ENCODE measurements around the gene ARF3. TPM values are rescaled to one million over a fixed set of nuclear protein-coding genes. Genes with fewer than 3 reads are reported as not detected.
A peak's percentile ranks its signal among the peaks of the same experiment; 100 is the strongest.

ARF3 gene
- total RNA-seq, 1 experiment from 2014 or later = 224 TPM

GRCh38 chr12:48965298-48965838, 8.1 kb upstream of the ARF3 start:
- DNase-seq (ENCODE audit: low read depth, low spot score) (no peak), ATAC-seq (peak; percentile 69)
- Histone ChIP-seq H3K4me1 (ENCODE audit: control insufficient read depth, insufficient read depth, low read length) (peaks cover 17% of the 10 kb centered on the region), H3K27ac (ENCODE audit: low read length) (no peak overlapping the region), H3K36me3 (ENCODE audit: control insufficient read depth, insufficient read depth, low read length) (no peaks in the 10 kb centered on the region), H3K4me3 (ENCODE audit: low read depth in 2 of 2, low read length in 2 of 2) (no peak overlapping the region), H3K9me3 (ENCODE audit: control insufficient read depth, insufficient read depth, low read depth, low read length) (no peaks in the 10 kb centered on the region), H3K27me3 (ENCODE audit: control insufficient read depth, insufficient read depth, low read length) (no peaks in the 10 kb centered on the region)
- in situ Hi-C loops (cut with HindIII; ENCODE audit: low pct_unique_long_range_greater_than_20kb, low sequenced_read_pairs) (no loop called here), intact Hi-C loops (cut with micrococcal nuclease; ENCODE audit: unreplicated experiment) (no loop called here)
- TF ChIP-seq CTCF (IDR thresholded peaks at IDR 0.05) = peak; percentile 67
- TF ChIP-seq, protein P1, sequence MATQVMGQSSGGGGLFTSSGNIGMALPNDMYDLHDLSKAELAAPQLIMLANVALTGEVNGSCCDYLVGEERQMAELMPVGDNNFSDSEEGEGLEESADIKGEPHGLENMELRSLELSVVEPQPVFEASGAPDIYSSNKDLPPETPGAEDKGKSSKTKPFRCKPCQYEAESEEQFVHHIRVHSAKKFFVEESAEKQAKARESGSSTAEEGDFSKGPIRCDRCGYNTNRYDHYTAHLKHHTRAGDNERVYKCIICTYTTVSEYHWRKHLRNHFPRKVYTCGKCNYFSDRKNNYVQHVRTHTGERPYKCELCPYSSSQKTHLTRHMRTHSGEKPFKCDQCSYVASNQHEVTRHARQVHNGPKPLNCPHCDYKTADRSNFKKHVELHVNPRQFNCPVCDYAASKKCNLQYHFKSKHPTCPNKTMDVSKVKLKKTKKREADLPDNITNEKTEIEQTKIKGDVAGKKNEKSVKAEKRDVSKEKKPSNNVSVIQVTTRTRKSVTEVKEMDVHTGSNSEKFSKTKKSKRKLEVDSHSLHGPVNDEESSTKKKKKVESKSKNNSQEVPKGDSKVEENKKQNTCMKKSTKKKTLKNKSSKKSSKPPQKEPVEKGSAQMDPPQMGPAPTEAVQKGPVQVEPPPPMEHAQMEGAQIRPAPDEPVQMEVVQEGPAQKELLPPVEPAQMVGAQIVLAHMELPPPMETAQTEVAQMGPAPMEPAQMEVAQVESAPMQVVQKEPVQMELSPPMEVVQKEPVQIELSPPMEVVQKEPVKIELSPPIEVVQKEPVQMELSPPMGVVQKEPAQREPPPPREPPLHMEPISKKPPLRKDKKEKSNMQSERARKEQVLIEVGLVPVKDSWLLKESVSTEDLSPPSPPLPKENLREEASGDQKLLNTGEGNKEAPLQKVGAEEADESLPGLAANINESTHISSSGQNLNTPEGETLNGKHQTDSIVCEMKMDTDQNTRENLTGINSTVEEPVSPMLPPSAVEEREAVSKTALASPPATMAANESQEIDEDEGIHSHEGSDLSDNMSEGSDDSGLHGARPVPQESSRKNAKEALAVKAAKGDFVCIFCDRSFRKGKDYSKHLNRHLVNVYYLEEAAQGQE (IDR thresholded peaks at IDR 0.05; ENCODE audit: insufficient read depth in 1 of 2, low read depth in 2 of 2, low read length in 1 of 2) = no peak
- no peak for TF ChIP-seq TCF7L2 (IDR thresholded peaks at IDR 0.05; ENCODE audit: low read depth, low read length)
- ChIA-PET POLR2A (no interaction called here), CTCF (no interaction called here)
- BruUV-seq (replicated peaks) = no TSS peak

- Histone ChIP-seq H3K9me3 (ENCODE audit: control insufficient read depth, insufficient read depth, low read depth, low read length) (no peaks in the 10 kb centered on the region), H3K27me3 (ENCODE audit: control insufficient read depth, insufficient read depth, low read length) (no peaks in the 10 kb centered on the region), H3K4me3 (ENCODE audit: low read depth in 2 of 2, low read length in 2 of 2) (no peak overlapping the region), H3K4me1 (ENCODE audit: control insufficient read depth, insufficient read depth, low read length) (peaks cover 7% of the 10 kb centered on the region; the same call in 1 of the 2 replicates), H3K27ac (ENCODE audit: low read length) (no peak overlapping the region), H3K36me3 (ENCODE audit: control insufficient read depth, insufficient read depth, low read length) (no peaks in the 10 kb centered on the region)
- DNase-seq (ENCODE audit: low read depth, low spot score) (no peak), ATAC-seq (no peak)
- ChIA-PET POLR2A (interaction anchor here (0.6 kb wide), 1 partner anchor 126 kb away, joined by 3 read pairs; no protein-coding TSS in a partner anchor), CTCF (interaction anchor here (0.7 kb wide), 2 partner anchors 31 to 35 kb away, joined by 3 read pairs; no protein-coding TSS in a partner anchor)
- intact Hi-C loops (cut with micrococcal nuclease; ENCODE audit: unreplicated experiment) (no loop called here), in situ Hi-C loops (cut with HindIII; ENCODE audit: low pct_unique_long_range_greater_than_20kb, low sequenced_read_pairs) (no loop called here)
- no TSS peak for BruUV-seq (replicated peaks)
- no peak for TF ChIP-seq POLR2AphosphoS5 (IDR thresholded peaks at IDR 0.05; ENCODE audit: low read depth, low read length)
- TF ChIP-seq, protein P1 (IDR thresholded peaks at IDR 0.05; ENCODE audit: insufficient read depth in 1 of 2, low read depth in 2 of 2, low read length in 1 of 2) = no peak
- no peak for TF ChIP-seq CTCF (IDR thresholded peaks at IDR 0.05)
- no peak for TF ChIP-seq TCF7L2 (IDR thresholded peaks at IDR 0.05; ENCODE audit: low read depth, low read length)
- TF ChIP-seq SIN3A (IDR thresholded peaks at IDR 0.05; ENCODE audit: borderline replicate concordance, insufficient read depth, low read depth, low read length) = no peak
Observed at GRCh38 chr12:48961801-48962200, 4.5 kb upstream of the ARF3 start.

Measured in Panc1 (cell line).